Germinal center (tissue), 1 donor: ENCODE results near the gene OXSM.

ENCODE experiments used
- DNase-seq: peaks from one replicate; pipeline ENCODE4 v3.0.0; 2012; ENCODE audit warnings: mixed read lengths, low spot score

OXSM gene

GRCh38 chr3:25789596-25790556, at the start of gene OXSM:
Gene OXSM (plus strand): TSS chr3:25790090. CDS start chr3:25791021, 931 bp downstream.
- peak; percentile 93 for DNase-seq

- DNase-seq = no peak
Measured at GRCh38 chr3:25744470-25744869, 45.4 kb upstream of the OXSM start.

- DNase-seq = no peak
Measured at GRCh38 chr3:25747033-25747432, 42.9 kb upstream of the OXSM start.

GRCh38 chr3:25748189-25748588, 41.7 kb upstream of the OXSM start:
- DNase-seq = no peak

- DNase-seq = no peak
Measured at GRCh38 chr3:25749031-25749581, 40.8 kb upstream of the OXSM start.

GRCh38 chr3:25751048-25751447, 38.8 kb upstream of the OXSM start:
- DNase-seq = no peak

GRCh38 chr3:25751725-25752124, 38.2 kb upstream of the OXSM start:
- DNase-seq = no peak

GRCh38 chr3:25768851-25769250, 21.0 kb upstream of the OXSM start:
- no peak for DNase-seq

GRCh38 chr3:25775936-25776335, 14.0 kb upstream of the OXSM start:
- no peak for DNase-seq

GRCh38 chr3:25780618-25781017, 9.3 kb upstream of the OXSM start:
- DNase-seq = no peak

- DNase-seq = peak; percentile 11
Measured at GRCh38 chr3:25781145-25781757, 8.6 kb upstream of the OXSM start.

GRCh38 chr3:25781758-25782594, 7.9 kb upstream of the OXSM start:
- DNase-seq = peak; percentile 75

- no peak for DNase-seq
Measured at GRCh38 chr3:25782636-25782937, 7.3 kb upstream of the OXSM start.

GRCh38 chr3:25782938-25783660, 6.8 kb upstream of the OXSM start, which contains the start of gene NGLY1:
Gene NGLY1 (minus strand): TSS chr3:25783443. CDS start chr3:25783390, 53 bp downstream.
- peak; percentile 89 for DNase-seq

- peak; percentile 12 for DNase-seq
Measured at GRCh38 chr3:25783661-25784512, 6.0 kb upstream of the OXSM start.

GRCh38 chr3:25784971-25785370, 4.9 kb upstream of the OXSM start:
- DNase-seq = no peak

- DNase-seq = no peak
Measured at GRCh38 chr3:25785826-25786225, 4.1 kb upstream of the OXSM start.

- DNase-seq = no peak
Measured at GRCh38 chr3:25787689-25788088, 2.2 kb upstream of the OXSM start.

GRCh38 chr3:25789209-25789595, 688 bp upstream of the OXSM start:
- no peak for DNase-seq

GRCh38 chr3:25801786-25802185, 11.9 kb downstream of the OXSM start:
- no peak for DNase-seq

- no peak for DNase-seq
Measured at GRCh38 chr3:25803833-25804232, 13.9 kb downstream of the OXSM start.
